Fibroblast of the aortic adventitia (primary cell): Measurements from ENCODE around the gene CAPN13. TPM values are rescaled to one million over a fixed set of nuclear protein-coding genes. Genes with fewer than 3 reads are reported as not detected.

Experiments
- DNase-seq: peaks from one replicate; pipeline ENCODE4 v3.0.0-alpha.2; 2010; ENCODE audit warnings: low read depth
- H3K4me3 ChIP-seq: 2 replicates; pipeline ENCODE4 v1.5.1; 2011; ENCODE audit warnings: low read depth, mild to moderate bottlenecking, control low read depth, low read length, moderate library complexity
- total RNA-seq: library from RNA; depleted of rRNA; stranded (reverse); fragments of >200 nt; gene quantifications from 2 replicates; pipeline ENCODE4 v1.2.3, GENCODE V29; 2012; ENCODE audit warnings: low replicate concordance
- TF ChIP-seq, protein P1 (sequence below): IDR thresholded peaks from 2 replicates; pipeline ENCODE4 v1.5.1; 2011; ENCODE audit warnings: mild to moderate bottlenecking, low read length, control low read depth, inconsistent platforms; ENCODE audit not compliant: insufficient read depth

The CAPN13 gene
- total RNA-seq, 1 donor, result not detected

DNA sequence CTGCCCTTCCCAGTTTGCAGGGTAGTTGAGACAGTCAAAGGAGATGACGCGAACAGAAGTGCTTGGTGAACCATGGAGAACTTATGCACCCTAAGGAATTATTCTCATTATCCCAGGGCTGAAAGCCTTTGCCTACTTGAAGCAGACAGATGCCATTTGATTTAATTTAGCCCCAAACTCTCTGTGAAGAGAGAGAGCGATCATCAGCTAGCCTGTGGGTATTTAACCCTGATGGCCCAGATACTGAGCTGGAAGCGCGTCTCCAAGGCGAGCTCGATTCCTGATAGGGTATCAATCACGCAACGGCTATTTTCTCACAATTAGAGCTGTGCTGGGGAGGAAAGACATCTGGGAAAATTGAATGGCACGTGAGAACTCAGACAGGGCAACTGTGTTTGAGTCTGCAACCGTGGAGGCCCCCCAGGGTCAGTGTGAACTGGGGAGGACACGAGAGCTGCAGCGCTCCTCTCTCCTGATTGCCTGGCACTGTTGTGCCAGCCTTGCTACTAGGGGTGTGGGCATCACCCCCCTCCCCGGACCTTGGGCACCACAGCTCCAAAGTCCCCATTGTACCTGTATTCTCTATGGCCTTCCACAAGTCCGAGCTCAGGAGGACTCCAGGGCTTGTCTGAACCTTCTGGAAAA is 73.2 kb downstream of the CAPN13 start:
- no peak for DNase-seq
- no peak overlapping the region for H3K4me3 ChIP-seq
- TF ChIP-seq, protein P1, sequence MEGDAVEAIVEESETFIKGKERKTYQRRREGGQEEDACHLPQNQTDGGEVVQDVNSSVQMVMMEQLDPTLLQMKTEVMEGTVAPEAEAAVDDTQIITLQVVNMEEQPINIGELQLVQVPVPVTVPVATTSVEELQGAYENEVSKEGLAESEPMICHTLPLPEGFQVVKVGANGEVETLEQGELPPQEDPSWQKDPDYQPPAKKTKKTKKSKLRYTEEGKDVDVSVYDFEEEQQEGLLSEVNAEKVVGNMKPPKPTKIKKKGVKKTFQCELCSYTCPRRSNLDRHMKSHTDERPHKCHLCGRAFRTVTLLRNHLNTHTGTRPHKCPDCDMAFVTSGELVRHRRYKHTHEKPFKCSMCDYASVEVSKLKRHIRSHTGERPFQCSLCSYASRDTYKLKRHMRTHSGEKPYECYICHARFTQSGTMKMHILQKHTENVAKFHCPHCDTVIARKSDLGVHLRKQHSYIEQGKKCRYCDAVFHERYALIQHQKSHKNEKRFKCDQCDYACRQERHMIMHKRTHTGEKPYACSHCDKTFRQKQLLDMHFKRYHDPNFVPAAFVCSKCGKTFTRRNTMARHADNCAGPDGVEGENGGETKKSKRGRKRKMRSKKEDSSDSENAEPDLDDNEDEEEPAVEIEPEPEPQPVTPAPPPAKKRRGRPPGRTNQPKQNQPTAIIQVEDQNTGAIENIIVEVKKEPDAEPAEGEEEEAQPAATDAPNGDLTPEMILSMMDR, result no peak

DNA sequence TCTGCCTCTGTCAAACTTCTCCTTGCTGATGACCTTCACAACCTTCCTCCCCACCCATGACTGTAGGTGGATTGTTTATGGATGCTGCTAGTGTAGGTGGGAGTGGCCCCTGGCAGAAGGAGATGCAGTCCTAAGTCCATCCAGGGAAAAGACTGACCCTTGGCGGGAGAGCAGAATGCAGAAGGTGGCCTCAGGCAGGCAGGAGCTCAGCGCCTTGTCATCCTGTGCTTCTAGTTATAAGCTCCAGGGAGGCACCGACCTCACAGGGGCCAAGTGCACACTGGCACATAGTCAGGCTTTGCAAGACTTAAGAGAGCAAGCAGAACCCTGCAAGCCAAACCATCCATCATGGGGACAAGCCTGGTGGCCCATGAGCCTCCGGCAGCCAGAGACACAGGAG is 74.4 kb downstream of the CAPN13 start:
- TF ChIP-seq, protein P1, result no peak
- no peak overlapping the region for H3K4me3 ChIP-seq
- no peak for DNase-seq

DNA sequence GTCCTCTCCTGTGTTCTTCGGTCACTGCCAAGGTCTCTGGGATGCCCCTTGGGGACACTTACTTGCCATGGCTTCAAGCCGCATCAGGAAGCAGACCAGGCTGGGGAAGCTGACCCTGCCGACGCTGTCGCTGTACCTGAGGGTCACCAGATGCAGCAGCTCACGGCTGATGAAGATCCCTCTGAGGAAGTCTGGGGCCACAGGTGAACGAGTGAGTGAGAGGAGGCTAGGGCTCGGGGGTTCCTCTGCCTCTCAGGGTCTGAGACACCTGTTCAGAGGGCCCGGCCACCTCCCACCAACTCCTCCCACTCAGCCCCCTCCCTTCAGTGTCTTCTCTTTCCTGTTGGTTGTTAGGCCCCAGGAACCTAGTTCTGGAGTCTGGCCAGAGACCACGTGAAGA is 74.9 kb downstream of the CAPN13 start:
- DNase-seq, result no peak
- TF ChIP-seq, protein P1, result no peak
- no peak overlapping the region for H3K4me3 ChIP-seq

DNA sequence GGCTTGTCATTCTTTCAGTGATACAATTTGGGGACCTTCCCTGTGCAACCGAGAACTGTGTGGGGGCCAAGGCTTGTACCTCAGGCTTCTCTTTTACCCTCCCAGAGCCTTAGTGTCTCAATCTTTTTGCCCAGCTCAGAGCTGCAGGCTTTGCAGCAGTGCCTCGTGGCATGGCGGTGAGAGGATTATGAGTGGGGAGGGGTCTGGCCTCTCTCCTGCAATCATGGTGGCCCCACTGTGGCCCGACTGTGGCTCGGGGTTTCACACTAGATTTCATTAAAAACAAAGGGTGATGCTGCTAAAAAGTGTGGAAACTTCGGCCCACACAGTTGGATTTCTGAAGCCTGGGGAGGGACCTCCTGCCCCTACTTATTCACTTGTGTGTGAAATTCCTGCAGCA is 75.5 kb downstream of the CAPN13 start:
- TF ChIP-seq, protein P1, result no peak
- DNase-seq, result no peak

DNA sequence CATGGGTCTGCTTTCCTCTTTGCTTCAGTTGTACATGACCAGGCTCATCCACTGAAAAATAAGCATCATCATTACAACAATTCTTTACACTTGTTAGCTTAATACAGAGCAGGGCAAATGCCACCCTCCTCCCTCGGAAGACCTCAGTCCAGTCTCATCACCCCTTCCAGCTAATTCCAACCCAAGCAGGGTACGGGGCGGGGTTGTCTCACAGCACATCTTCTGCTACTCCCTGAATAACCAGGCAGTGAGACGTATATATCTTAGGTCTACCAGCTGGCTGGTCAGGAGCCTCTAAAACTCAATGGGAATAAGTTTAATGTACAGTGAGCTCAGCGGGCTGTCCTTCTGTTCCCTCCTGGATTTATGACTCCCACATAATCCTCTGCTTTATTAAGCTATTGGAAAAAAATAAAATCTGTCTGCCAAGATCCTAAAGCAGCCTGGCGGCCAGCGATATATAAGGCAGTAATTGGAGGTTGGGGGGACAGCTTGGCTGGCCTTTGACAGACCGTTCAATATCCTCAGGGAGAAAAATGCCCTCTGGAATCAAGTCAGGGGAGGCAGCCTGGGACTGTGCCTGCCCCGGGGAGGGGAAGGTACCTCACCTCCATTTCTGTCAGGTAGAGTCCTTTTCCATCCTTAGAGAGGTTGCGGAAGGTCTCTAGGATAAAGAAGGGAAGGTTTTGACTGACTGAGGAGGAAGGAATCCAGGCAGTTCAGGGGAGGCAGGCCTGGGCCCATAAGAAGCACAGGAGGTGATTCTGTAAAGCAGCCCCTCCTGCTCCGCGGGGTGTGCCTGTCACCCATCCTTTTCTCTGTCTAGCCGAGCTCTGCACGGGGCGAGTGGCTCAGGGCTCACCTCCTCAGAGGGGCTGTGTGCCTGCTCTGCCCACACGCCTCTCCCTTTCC is 76.3 kb downstream of the CAPN13 start:
- H3K4me3 ChIP-seq, result no peak overlapping the region
- TF ChIP-seq, protein P1, result no peak
- no peak for DNase-seq

More for the DNA sequence above, 75.5 kb downstream of the CAPN13 start:
- H3K4me3 ChIP-seq, result no peak overlapping the region

DNA sequence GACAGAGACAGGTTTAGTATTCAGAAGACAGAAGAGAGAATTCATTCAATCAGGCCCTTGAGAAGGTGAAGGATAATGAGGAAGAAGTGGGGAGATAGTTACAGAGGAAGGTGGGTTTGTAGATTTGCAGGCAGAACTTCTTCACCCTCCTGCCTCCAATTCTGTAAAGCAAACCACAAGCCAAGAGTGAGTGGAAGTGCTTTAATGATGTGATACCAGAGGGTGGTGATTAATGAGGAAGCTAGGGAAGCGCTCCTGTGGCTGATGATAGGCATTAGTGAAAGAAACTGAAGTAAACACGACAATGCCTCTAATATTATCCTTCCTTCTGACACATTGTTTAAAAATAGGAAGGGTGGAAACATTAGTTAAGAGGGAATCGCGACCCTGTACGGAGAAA is 78.2 kb downstream of the CAPN13 start:
- no peak for DNase-seq
- TF ChIP-seq, protein P1, result no peak
- H3K4me3 ChIP-seq, result no peak overlapping the region
